Neuronal stem cell (in vitro differentiated cells): ENCODE results near the gene RPEL1.

Experiments used
- DNase-seq: peaks from one replicate; pipeline ENCODE4 v3.0.0-alpha.2; 2013; ENCODE audit warnings: low spot score
- H2AFZ ChIP-seq: one replicate; pipeline ENCODE4 v1.6.1; 2013; ENCODE audit warnings: mild to moderate bottlenecking, low read length, inconsistent platforms
- H2AK5ac ChIP-seq: 2 replicates; pipeline ENCODE4 v1.6.1; 2013; ENCODE audit warnings: low read depth, mild to moderate bottlenecking, inconsistent platforms, low read length, moderate library complexity, mixed read lengths
- H2BK120ac ChIP-seq: 2 replicates; pipeline ENCODE4 v1.6.1; 2013; ENCODE audit warnings: low read depth, mild to moderate bottlenecking, inconsistent platforms, low read length, moderate library complexity, mixed read lengths
- H2BK12ac ChIP-seq: one replicate; pipeline ENCODE4 v1.6.1; 2013; ENCODE audit warnings: low read length, inconsistent platforms
- H2BK15ac ChIP-seq: 2 replicates; pipeline ENCODE4 v1.6.1; 2013; ENCODE audit warnings: mild to moderate bottlenecking, low read length, inconsistent platforms, mixed read lengths
- H2BK5ac ChIP-seq: one replicate; pipeline ENCODE4 v1.6.1; 2013; ENCODE audit warnings: inconsistent platforms, mild to moderate bottlenecking, low read length, moderate library complexity
- H3K14ac ChIP-seq: one replicate; pipeline ENCODE4 v1.6.1; 2013; ENCODE audit warnings: low read length, inconsistent platforms
- H3K18ac ChIP-seq: 2 replicates; pipeline ENCODE4 v1.6.1; 2013; ENCODE audit warnings: low read length, inconsistent platforms
- H3K23ac ChIP-seq: 2 replicates; pipeline ENCODE4 v1.6.1; 2013; ENCODE audit warnings: low read depth, mild to moderate bottlenecking, mixed read lengths, low read length, inconsistent platforms; ENCODE audit not compliant: poor library complexity
- H3K27ac ChIP-seq: replicated peaks from 3 replicates; pipeline ENCODE4 v1.5.1; 2013; ENCODE audit warnings: low read length, inconsistent platforms
- H3K27me3 ChIP-seq, 3 experiments: 2 replicates each; pipeline ENCODE4 v1.6.1; 2013; ENCODE audit warnings: low read length in 3 of 3, mild to moderate bottlenecking in 2 of 3, inconsistent platforms in 1 of 3, low read depth in 1 of 3, mixed read lengths in 1 of 3, moderate library complexity in 1 of 3; ENCODE audit not compliant: control insufficient read depth in 3 of 3, insufficient read depth in 3 of 3
- H3K36me3 ChIP-seq, 2 donors: replicated peaks in 1 of 2; 2 replicates each; pipeline ENCODE4 v1.6.1; 2013; ENCODE audit warnings: low read length in 2 of 2; ENCODE audit not compliant: control insufficient read depth in 2 of 2, insufficient read depth in 2 of 2
- H3K4ac ChIP-seq: 2 replicates; pipeline ENCODE4 v1.6.1; 2013; ENCODE audit warnings: inconsistent platforms, mild to moderate bottlenecking, low read length, moderate library complexity
- H3K4me1 ChIP-seq, 2 donors: 1 replicate in 1 of 2; 2 replicates in 1 of 2; pipeline ENCODE4 v1.6.1; 2013; ENCODE audit warnings: low read length in 2 of 2, low read depth in 1 of 2; ENCODE audit not compliant: control insufficient read depth in 2 of 2, insufficient read depth in 1 of 2
- H3K4me2 ChIP-seq: one replicate; pipeline ENCODE4 v1.6.1; 2013; ENCODE audit warnings: mild to moderate bottlenecking, low read length, inconsistent platforms; ENCODE audit not compliant: insufficient read depth, poor library complexity, severe bottlenecking
- H3K4me3 ChIP-seq, 2 donors: 2 replicates each; pipeline ENCODE4 v1.5.1; 2013; ENCODE audit warnings: low read length in 2 of 2, mild to moderate bottlenecking in 2 of 2, inconsistent platforms in 1 of 2, moderate library complexity in 1 of 2
- H3K79me1 ChIP-seq: one replicate; pipeline ENCODE4 v1.6.1; 2013; ENCODE audit warnings: low read depth, mild to moderate bottlenecking, inconsistent platforms, low read length, moderate library complexity
- H3K9ac ChIP-seq: one replicate; pipeline ENCODE4 v1.6.1; 2013; ENCODE audit warnings: mild to moderate bottlenecking, low read depth, low read length, inconsistent platforms; ENCODE audit not compliant: poor library complexity
- H3K9me3 ChIP-seq, 2 donors: replicated peaks in 1 of 2; 2 replicates each; pipeline versions ENCODE3 to v1.6.1; 2013; ENCODE audit warnings: low read length in 2 of 2, mild to moderate bottlenecking in 2 of 2, inconsistent platforms in 1 of 2, low read depth in 1 of 2, mixed read lengths in 1 of 2, moderate library complexity in 1 of 2; ENCODE audit not compliant: control insufficient read depth in 2 of 2, insufficient read depth in 1 of 2
- H4K8ac ChIP-seq: one replicate; pipeline ENCODE4 v1.6.1; 2013; ENCODE audit warnings: low read depth, mild to moderate bottlenecking, inconsistent platforms, low read length, moderate library complexity
- H4K91ac ChIP-seq: one replicate; pipeline ENCODE4 v1.6.1; 2013; ENCODE audit warnings: low read length, low read depth, mild to moderate bottlenecking, inconsistent platforms; ENCODE audit not compliant: poor library complexity
- WGBS, 2 donors: extraction: QIAGEN DNeasy Blood & Tissue Kit; methylation state at CpG; one replicate each; pipeline ENCODE4 v1.1.7; 2013; ENCODE audit warnings: missing lambda C conversion rate in 2 of 2, mixed read lengths in 1 of 2; ENCODE audit not compliant: insufficient read length in 2 of 2, insufficient replicate concordance in 1 of 2; ENCODE audit errors: extremely low coverage in 2 of 2; 5-methylcytosine and 5-hydroxymethylcytosine counted together

Gene RPEL1

DNA sequence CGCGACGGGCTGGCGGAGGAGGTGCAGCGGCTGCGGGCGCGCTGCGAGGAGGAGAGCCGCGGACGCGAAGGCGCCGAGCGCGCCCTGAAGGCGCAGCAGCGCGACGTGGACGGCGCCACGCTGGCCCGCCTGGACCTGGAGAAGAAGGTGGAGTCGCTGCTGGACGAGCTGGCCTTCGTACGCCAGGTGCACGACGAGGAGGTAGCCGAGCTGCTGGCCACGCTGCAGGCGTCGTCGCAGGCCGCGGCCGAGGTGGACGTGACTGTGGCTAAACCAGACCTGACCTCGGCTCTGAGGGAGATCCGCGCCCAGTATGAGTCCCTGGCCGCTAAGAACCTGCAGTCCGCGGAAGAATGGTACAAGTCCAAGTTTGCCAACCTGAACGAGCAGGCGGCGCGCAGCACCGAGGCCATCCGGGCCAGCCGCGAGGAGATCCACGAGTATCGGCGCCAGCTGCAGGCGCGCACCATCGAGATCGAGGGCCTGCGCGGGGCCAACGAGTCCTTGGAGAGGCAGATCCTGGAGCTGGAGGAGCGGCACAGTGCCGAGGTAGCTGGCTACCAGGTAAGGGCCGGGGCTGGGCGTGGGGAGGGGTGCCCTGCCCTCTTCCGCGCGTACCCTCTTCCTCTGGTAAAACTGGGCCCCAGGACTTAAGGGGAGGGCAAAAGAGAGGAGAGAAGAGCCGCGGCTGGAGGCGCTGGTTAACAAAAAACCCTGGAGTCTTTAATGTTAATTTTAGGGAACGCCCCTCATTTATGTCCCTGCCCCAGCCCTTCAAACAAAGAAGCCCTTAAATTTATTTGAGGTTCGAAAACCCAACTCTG lies 32.2 kb downstream of the RPEL1 start:
- peaks cover 13 to 36% (median 17%) of the 10 kb centered on the region in 3 experiments for H3K27me3 ChIP-seq
- peak overlapping the region; percentile 83 for H3K14ac ChIP-seq
- no peak overlapping the region for H2BK12ac ChIP-seq
- no CpG with 5 or more reads among the region's 76 CpGs for WGBS, 2 donors
- H2BK15ac ChIP-seq = no peak overlapping the region
- H4K91ac ChIP-seq = no peak overlapping the region
- H3K36me3 ChIP-seq = peaks cover 0 to 14% of the 10 kb centered on the region in 2 donors
- peak overlapping the region; percentile 67 to 79 for H3K4me3 ChIP-seq
- H3K23ac ChIP-seq = peak overlapping the region; percentile 37
- peak overlapping the region; percentile 95 for H3K4me2 ChIP-seq
- peak overlapping the region; percentile 98 for H2AFZ ChIP-seq
- peaks cover 0 to 5% of the 10 kb centered on the region in 2 donors for H3K9me3 ChIP-seq
- H3K27ac ChIP-seq = no peak overlapping the region
- no peak overlapping the region for H4K8ac ChIP-seq
- DNase-seq = no peak
- H2AK5ac ChIP-seq = peak overlapping the region; percentile 14
- no peaks in the 10 kb centered on the region for H3K79me1 ChIP-seq
- H3K18ac ChIP-seq = peak overlapping the region; percentile 84
- H3K4me1 ChIP-seq = peaks cover 20 to 25% of the 10 kb centered on the region in 2 donors
- H3K9ac ChIP-seq = peak overlapping the region; percentile 86
- H2BK5ac ChIP-seq = no peak overlapping the region
- H2BK120ac ChIP-seq = no peak overlapping the region
- no peak overlapping the region for H3K4ac ChIP-seq

DNA sequence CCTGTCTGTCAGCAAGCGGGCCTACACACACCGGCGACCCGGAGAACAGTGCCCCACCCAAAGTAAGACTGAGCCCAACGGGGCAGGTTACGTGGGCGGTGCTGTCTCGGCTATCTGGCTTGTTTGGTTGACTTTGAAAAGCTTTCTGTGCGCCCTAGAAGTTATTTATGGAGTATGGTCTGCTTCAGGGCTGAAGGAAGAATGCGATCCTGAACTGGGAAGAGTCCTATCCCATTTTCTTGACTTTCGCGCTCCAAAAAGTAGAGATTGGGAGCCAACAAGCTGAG lies 32.8 kb downstream of the RPEL1 start:
- peak overlapping the region in 1 of 2 donors; percentile 67 for H3K4me3 ChIP-seq
- H2BK15ac ChIP-seq = no peak overlapping the region
- H3K9me3 ChIP-seq = peaks cover 0 to 5% of the 10 kb centered on the region in 2 donors
- H2BK12ac ChIP-seq = no peak overlapping the region
- WGBS, 2 donors = no CpG with 5 or more reads among the region's 12 CpGs
- no peak overlapping the region for H3K4ac ChIP-seq
- H2BK5ac ChIP-seq = no peak overlapping the region
- no peaks in the 10 kb centered on the region for H3K79me1 ChIP-seq
- H2AK5ac ChIP-seq = no peak overlapping the region
- no peak overlapping the region for H4K91ac ChIP-seq
- H4K8ac ChIP-seq = no peak overlapping the region
- H3K4me1 ChIP-seq = peaks cover 20 to 23% of the 10 kb centered on the region in 2 donors
- no peak overlapping the region for H2AFZ ChIP-seq
- H3K36me3 ChIP-seq = peaks cover 0 to 14% of the 10 kb centered on the region in 2 donors
- no peak overlapping the region for H3K4me2 ChIP-seq
- no peak overlapping the region for H2BK120ac ChIP-seq
- no peak overlapping the region for H3K14ac ChIP-seq
- H3K9ac ChIP-seq = peak overlapping the region; percentile 64
- H3K23ac ChIP-seq = no peak overlapping the region
- H3K27me3 ChIP-seq = peaks cover 13 to 36% (median 17%) of the 10 kb centered on the region in 3 experiments
- H3K27ac ChIP-seq = no peak overlapping the region
- DNase-seq = no peak
- no peak overlapping the region for H3K18ac ChIP-seq

DNA sequence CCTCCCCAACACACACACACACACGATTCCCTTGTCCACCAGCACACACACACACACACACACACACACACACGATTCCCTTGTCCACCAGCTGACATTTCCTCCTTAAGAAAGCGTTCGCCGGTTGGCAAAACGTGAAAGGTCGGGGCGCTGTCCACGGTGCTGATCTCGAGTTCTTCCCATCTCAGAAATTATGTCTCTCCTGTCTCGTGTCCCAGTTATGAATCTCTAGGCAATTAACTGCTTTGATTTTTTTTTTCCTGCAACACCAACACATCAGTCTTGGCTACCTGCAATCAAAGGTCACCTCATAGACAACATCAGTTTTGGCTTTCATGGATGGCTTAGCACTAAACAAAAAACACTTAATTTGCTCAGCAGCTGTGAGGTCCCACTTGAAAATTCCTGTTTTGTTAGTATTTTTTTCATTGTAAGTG lies 33.2 kb downstream of the RPEL1 start:
- Histone ChIP-seq H3K27me3 (peaks cover 13 to 36% (median 17%) of the 10 kb centered on the region in 3 experiments), H3K4me3 (peak overlapping the region in 1 of 2 donors; percentile 67)

DNA sequence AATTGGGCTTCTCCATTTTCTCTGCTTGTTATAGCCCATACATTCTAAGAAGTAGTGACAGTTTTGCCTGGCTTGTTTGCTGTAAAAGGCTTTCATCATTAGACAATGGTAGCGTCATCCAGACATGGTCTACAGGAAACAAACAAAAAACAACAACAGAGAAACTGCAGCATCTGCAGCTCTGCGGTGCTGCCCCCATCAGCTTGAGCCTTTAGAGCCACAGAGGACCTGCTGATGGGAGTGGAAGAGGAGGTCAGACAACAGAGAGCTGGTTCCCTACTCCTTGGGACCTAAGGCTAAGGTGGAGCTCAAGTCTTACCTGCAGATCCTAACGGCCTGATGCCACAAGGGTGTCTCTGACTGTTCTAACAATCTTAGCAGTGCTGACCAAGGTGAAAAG lies 34.3 kb downstream of the RPEL1 start:
- peaks cover 13 to 36% (median 17%) of the 10 kb centered on the region in 3 experiments for H3K27me3 ChIP-seq
- peaks cover 0 to 5% of the 10 kb centered on the region in 2 donors for H3K9me3 ChIP-seq

More for the DNA sequence above, 33.2 kb downstream of the RPEL1 start:
- H3K9me3 ChIP-seq = peaks cover 0 to 5% of the 10 kb centered on the region in 2 donors
- no peak overlapping the region for H3K18ac ChIP-seq
- H2BK5ac ChIP-seq = no peak overlapping the region
- peaks cover 0 to 14% of the 10 kb centered on the region in 2 donors for H3K36me3 ChIP-seq
- H3K14ac ChIP-seq = no peak overlapping the region
- H3K4me1 ChIP-seq = peaks cover 20 to 23% of the 10 kb centered on the region in 2 donors
- H2BK15ac ChIP-seq = no peak overlapping the region
- no peak overlapping the region for H3K23ac ChIP-seq
- no peak overlapping the region for H2BK12ac ChIP-seq
- no peak overlapping the region for H2BK120ac ChIP-seq
- no peak overlapping the region for H4K8ac ChIP-seq
- H3K4me2 ChIP-seq = no peak overlapping the region
- no peak overlapping the region for H2AFZ ChIP-seq
- no peak overlapping the region for H3K9ac ChIP-seq
- H3K4ac ChIP-seq = no peak overlapping the region
- no CpG with 5 or more reads among the region's 11 CpGs for WGBS, 2 donors
- DNase-seq = peak; percentile 75
- no peak overlapping the region for H2AK5ac ChIP-seq
- H4K91ac ChIP-seq = no peak overlapping the region
- no peaks in the 10 kb centered on the region for H3K79me1 ChIP-seq
- H3K27ac ChIP-seq = no peak overlapping the region

More for the DNA sequence above, 34.3 kb downstream of the RPEL1 start:
- H2BK15ac ChIP-seq = no peak overlapping the region
- H4K91ac ChIP-seq = no peak overlapping the region
- no peak overlapping the region for H2AFZ ChIP-seq
- no peak overlapping the region for H2BK120ac ChIP-seq
- H3K14ac ChIP-seq = no peak overlapping the region
- no peak overlapping the region for H3K9ac ChIP-seq
- H3K4ac ChIP-seq = no peak overlapping the region
- no peak overlapping the region for H2BK12ac ChIP-seq
- H3K36me3 ChIP-seq = peaks cover 0 to 14% of the 10 kb centered on the region in 2 donors
- H3K79me1 ChIP-seq = no peaks in the 10 kb centered on the region
- H3K23ac ChIP-seq = no peak overlapping the region
- H2BK5ac ChIP-seq = no peak overlapping the region
- H3K18ac ChIP-seq = no peak overlapping the region
- WGBS, 2 donors = no CpG with 5 or more reads among the region's 3 CpGs
- H3K27ac ChIP-seq = no peak overlapping the region
- H3K4me1 ChIP-seq = peaks cover 20 to 23% of the 10 kb centered on the region in 2 donors
- H3K4me3 ChIP-seq = no peak overlapping the region
- DNase-seq = no peak
- H4K8ac ChIP-seq = no peak overlapping the region
- no peak overlapping the region for H3K4me2 ChIP-seq
- H2AK5ac ChIP-seq = no peak overlapping the region
